Endothelial cell of umbilical vein (primary cell): ENCODE data around the gene NOL8. TPM values are rescaled to one million over a fixed set of nuclear protein-coding genes. Genes with fewer than 3 reads are reported as not detected.

Source experiments
- BruUV-seq: library from RNA; stranded (reverse); fragments of 400-500 nt; replicated peaks from 2 replicates; lab custom pipeline; 2021; lab: Mats Ljungman, UMichigan
- CTCF ChIA-PET: fragments of 300-600, 350-600 bp; sonication (Branson Sonifier 250); formaldehyde crosslinking; loops from one replicate; lab custom pipeline; 2021; ENCODE audit warnings: antibody characterized with exemption, inconsistent platforms; lab: Charles Lee
- POLR2A ChIA-PET: fragments of 300-600, 350-600 bp; sonication (Branson Sonifier 250); formaldehyde crosslinking; loops from one replicate; lab custom pipeline; 2021; ENCODE audit warnings: antibody characterized with exemption, inconsistent platforms; lab: Charles Lee
- DNase-seq: peaks from one replicate; pipeline ENCODE4 v3.0.0-alpha.2; 2011; ENCODE audit warnings: low read depth, low spot score
- FAIRE-seq: peaks from 2 replicates; lab custom pipeline; 2011; peaks lifted over from hg19 to GRCh38; lab: Jason Lieb, UNC
- H2AFZ ChIP-seq: 2 replicates; pipeline ENCODE4 v1.6.0; 2012; ENCODE audit warnings: low read depth, low read length, control low read depth, inconsistent platforms
- H3K27ac ChIP-seq: 2 replicates; pipeline ENCODE4 v1.5.1; 2011; ENCODE audit warnings: low read depth, mild to moderate bottlenecking, control low read depth, low read length, moderate library complexity; ENCODE audit not compliant: insufficient read depth
- H3K27me3 ChIP-seq, 2 experiments: 2 replicates each; pipeline versions ENCODE4 v1.6.0 to v1.6.1; 2011; ENCODE audit warnings: low read length in 2 of 2, mixed read lengths in 1 of 2; ENCODE audit not compliant: control insufficient read depth in 2 of 2, insufficient read depth in 2 of 2
- H3K36me3 ChIP-seq, 2 experiments: 2 replicates in 1 of 2; 3 replicates in 1 of 2; pipeline ENCODE4 v1.5.1; 2011; ENCODE audit warnings: low read length in 2 of 2, mild to moderate bottlenecking in 1 of 2, moderate library complexity in 1 of 2; ENCODE audit not compliant: control insufficient read depth in 2 of 2, insufficient read depth in 2 of 2; ENCODE audit errors: extremely low read depth in 1 of 2
- H3K4me1 ChIP-seq: 3 replicates; pipeline ENCODE4 v1.5.1; 2011; ENCODE audit warnings: mild to moderate bottlenecking, low read length; ENCODE audit not compliant: control insufficient read depth, insufficient read depth; ENCODE audit errors: extremely low read depth
- H3K4me2 ChIP-seq: 2 replicates; pipeline ENCODE4 v1.6.1; 2011; ENCODE audit warnings: low read length, control low read depth, mixed read lengths; ENCODE audit not compliant: insufficient read depth
- H3K4me3 ChIP-seq, 3 experiments: fragments of 200-600 bp in 1 of 3; sonication (generic), shearing (Covaris generic) in 1 of 3; replicated peaks in 1 of 3; 2 replicates each; pipeline ENCODE4 v1.5.1; 2011 to 2016; ENCODE audit warnings: control low read depth in 3 of 3, low read length in 3 of 3, mild to moderate bottlenecking in 2 of 3, inconsistent platforms in 1 of 3, low read depth in 1 of 3, moderate library complexity in 1 of 3; ENCODE audit not compliant: insufficient read depth in 1 of 3
- H3K79me2 ChIP-seq: 2 replicates; pipeline ENCODE4 v1.6.0; 2012; ENCODE audit warnings: low read length, inconsistent platforms; ENCODE audit not compliant: control insufficient read depth, insufficient read depth
- H3K9ac ChIP-seq: replicated peaks from 2 replicates; pipeline ENCODE3; 2011; ENCODE audit warnings: low read length, control low read depth; ENCODE audit not compliant: insufficient read depth; ENCODE audit errors: extremely low read depth
- H3K9me1 ChIP-seq: replicated peaks from 3 replicates; pipeline ENCODE4 v1.6.0; 2011; ENCODE audit warnings: mild to moderate bottlenecking, low read length; ENCODE audit not compliant: control insufficient read depth, insufficient read depth; ENCODE audit errors: extremely low read depth
- H3K9me3 ChIP-seq: replicated peaks from 2 replicates; pipeline ENCODE4 v1.5.1; 2012; ENCODE audit warnings: low read length, inconsistent platforms; ENCODE audit not compliant: control insufficient read depth, insufficient read depth
- H4K20me1 ChIP-seq: replicated peaks from 2 replicates; pipeline ENCODE3; 2011; ENCODE audit warnings: mild to moderate bottlenecking, low read length; ENCODE audit not compliant: control insufficient read depth, insufficient read depth; ENCODE audit errors: extremely low read depth
- EZH2 ChIP-seq: IDR thresholded peaks from 2 replicates; pipeline ENCODE4 v1.6.1; 2012; ENCODE audit warnings: borderline replicate concordance, low read depth, mild to moderate bottlenecking, moderate library complexity, low read length, inconsistent platforms; ENCODE audit not compliant: severe bottlenecking
- FOS ChIP-seq: IDR thresholded peaks from 2 replicates; pipeline ENCODE4 v1.6.1; 2011; ENCODE audit warnings: mild to moderate bottlenecking, low read length, moderate library complexity, borderline replicate concordance; ENCODE audit not compliant: insufficient read depth
- GATA2 ChIP-seq: IDR thresholded peaks from 2 replicates; pipeline ENCODE4 v1.7.0; 2011; ENCODE audit warnings: low read depth, mild to moderate bottlenecking, moderate library complexity, mixed read lengths, low read length; ENCODE audit not compliant: insufficient read length, insufficient read depth
- JUN ChIP-seq: IDR thresholded peaks from 2 replicates; pipeline ENCODE4 v1.6.1; 2011; ENCODE audit warnings: borderline replicate concordance, low read depth; ENCODE audit not compliant: insufficient read length, insufficient read depth
- MYC ChIP-seq: IDR thresholded peaks from one replicate; pipeline ENCODE4 v1.6.1; 2011; ENCODE audit warnings: mild to moderate bottlenecking, low read depth, low read length
- POLR2A ChIP-seq: IDR thresholded peaks from 2 replicates; pipeline ENCODE4 v1.6.1; 2012; ENCODE audit warnings: low read depth, mild to moderate bottlenecking, control low read depth, low read length
- POLR2AphosphoS5 ChIP-seq: IDR thresholded peaks from 2 replicates; pipeline ENCODE4 v1.6.1; 2012; ENCODE audit warnings: low read depth, mild to moderate bottlenecking, control low read depth, low read length, moderate library complexity; ENCODE audit not compliant: insufficient read depth
- dilution Hi-C: fragments of 300-500 bp; cut with MboI; formaldehyde crosslinking; loops from one replicate; pipeline ENCODE4 v1.15.0; 2019; ENCODE audit warnings: low sequenced_read_pairs; ENCODE audit not compliant: extremely low pct_ligation_motif_present
- intact Hi-C: fragments of 100-400 bp; cut with micrococcal nuclease; formaldehyde crosslinking; loops from one replicate; pipeline ENCODE4 v1.10.0; 2022
- polyA plus RNA-seq, 4 experiments: library from polyadenylated mRNA; depleted of rRNA in 3 of 4; stranded (reverse) in 3 of 4; unstranded in 1 of 4; fragments of >200 nt; gene quantifications; 2 replicates each; pipeline versions ENCODE4 v1.2.1 to v1.2.3, GENCODE V29; 2011 to 2012; ENCODE audit warnings: missing spikeins in 1 of 4
- total RNA-seq: library from RNA; stranded (reverse); gene quantifications from 2 replicates; pipeline ENCODE4 v1.2.3, GENCODE V29; 2021
- TF ChIP-seq, protein P1 (sequence below), 2 donors: IDR thresholded peaks; 1 replicate in 1 of 2; 2 replicates in 1 of 2; pipeline ENCODE4 v1.5.1; 2011; ENCODE audit warnings: low read length in 2 of 2, mild to moderate bottlenecking in 2 of 2, moderate library complexity in 2 of 2, control low read depth in 1 of 2, inconsistent platforms in 1 of 2, low read depth in 1 of 2; ENCODE audit not compliant: insufficient read depth in 1 of 2; ENCODE audit errors: extremely low read depth in 1 of 2
- TF ChIP-seq, protein P2 (sequence below): IDR thresholded peaks from 2 replicates; pipeline ENCODE4 v1.6.1; 2011; ENCODE audit not compliant: insufficient read depth, insufficient read length

Gene NOL8
- total and polyA plus RNA-seq, 2 donors (not counting 3 experiments of a cell fraction or from before 2014, with no cell fraction given): 5.6 to 41.6 TPM

DNA sequence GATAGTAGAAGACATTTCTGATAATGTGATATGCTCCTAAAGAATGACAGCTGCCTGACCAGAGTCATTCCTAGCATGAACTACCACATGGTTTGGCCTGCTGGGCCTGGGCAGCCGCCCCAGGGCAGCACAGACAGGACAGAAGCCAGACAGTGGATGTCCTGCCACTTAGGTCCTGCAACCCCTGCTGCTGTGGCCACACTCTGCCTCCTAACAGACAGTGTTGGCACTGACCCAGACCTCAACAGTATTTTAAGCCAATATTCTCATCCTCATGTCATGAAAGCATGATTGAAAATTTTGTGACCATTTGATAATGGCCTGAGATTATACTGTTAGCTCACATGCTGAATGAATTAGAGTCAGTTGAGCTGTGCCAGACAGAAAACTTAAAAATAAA is 16.4 kb upstream of the NOL8 start:
- no peak overlapping the region for H3K9ac ChIP-seq
- intact Hi-C loops (loop anchor here (5.0 kb wide), 1 partner anchor 291 kb away; no protein-coding TSS in a partner anchor), dilution Hi-C loops (no loop called here)
- no peaks in the 10 kb centered on the region for H4K20me1 ChIP-seq
- no peaks in the 10 kb centered on the region for H3K36me3 ChIP-seq
- H2AFZ ChIP-seq: no peak overlapping the region
- no peak for DNase-seq
- no peak for FAIRE-seq
- H3K27me3 ChIP-seq: no peaks in the 10 kb centered on the region
- TF ChIP-seq MYC (no peak), POLR2A (no peak), GATA2 (no peak), FOS (no peak), EZH2 (no peak), POLR2AphosphoS5 (no peak), JUN (no peak)
- TF ChIP-seq, protein P1, sequence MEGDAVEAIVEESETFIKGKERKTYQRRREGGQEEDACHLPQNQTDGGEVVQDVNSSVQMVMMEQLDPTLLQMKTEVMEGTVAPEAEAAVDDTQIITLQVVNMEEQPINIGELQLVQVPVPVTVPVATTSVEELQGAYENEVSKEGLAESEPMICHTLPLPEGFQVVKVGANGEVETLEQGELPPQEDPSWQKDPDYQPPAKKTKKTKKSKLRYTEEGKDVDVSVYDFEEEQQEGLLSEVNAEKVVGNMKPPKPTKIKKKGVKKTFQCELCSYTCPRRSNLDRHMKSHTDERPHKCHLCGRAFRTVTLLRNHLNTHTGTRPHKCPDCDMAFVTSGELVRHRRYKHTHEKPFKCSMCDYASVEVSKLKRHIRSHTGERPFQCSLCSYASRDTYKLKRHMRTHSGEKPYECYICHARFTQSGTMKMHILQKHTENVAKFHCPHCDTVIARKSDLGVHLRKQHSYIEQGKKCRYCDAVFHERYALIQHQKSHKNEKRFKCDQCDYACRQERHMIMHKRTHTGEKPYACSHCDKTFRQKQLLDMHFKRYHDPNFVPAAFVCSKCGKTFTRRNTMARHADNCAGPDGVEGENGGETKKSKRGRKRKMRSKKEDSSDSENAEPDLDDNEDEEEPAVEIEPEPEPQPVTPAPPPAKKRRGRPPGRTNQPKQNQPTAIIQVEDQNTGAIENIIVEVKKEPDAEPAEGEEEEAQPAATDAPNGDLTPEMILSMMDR (IDR thresholded peaks at IDR 0.05; ENCODE audit: extremely low read depth in 1 of 2, insufficient read depth in 1 of 2, low read depth in 1 of 2, low read length in 2 of 2): no peak
- TF ChIP-seq, protein P2, sequence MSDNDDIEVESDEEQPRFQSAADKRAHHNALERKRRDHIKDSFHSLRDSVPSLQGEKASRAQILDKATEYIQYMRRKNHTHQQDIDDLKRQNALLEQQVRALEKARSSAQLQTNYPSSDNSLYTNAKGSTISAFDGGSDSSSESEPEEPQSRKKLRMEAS: no peak
- H3K4me2 ChIP-seq: no peak overlapping the region
- no peak overlapping the region for H3K27ac ChIP-seq
- no TSS peak for BruUV-seq
- H3K79me2 ChIP-seq: no peaks in the 10 kb centered on the region
- no peak overlapping the region for H3K4me3 ChIP-seq
- ChIA-PET CTCF (no interaction called here), POLR2A (no interaction called here)
- no peaks in the 10 kb centered on the region for H3K4me1 ChIP-seq
- H3K9me3 ChIP-seq: no peaks in the 10 kb centered on the region
- no peaks in the 10 kb centered on the region for H3K9me1 ChIP-seq
